Omental fat pad (tissue), 4 donors: ENCODE results near the gene RBP5. TPM values are rescaled to one million over a fixed set of nuclear protein-coding genes. Genes with fewer than 3 reads are reported as not detected.
A peak's percentile ranks its signal among the peaks of the same experiment; 100 is the strongest.

ENCODE experiments used
- ATAC-seq: fragments of 150-250 bp; one replicate; pipeline ENCODE4 v1.9.1; 2016; ENCODE audit warnings: mild to moderate bottlenecking, moderate library complexity; ENCODE audit not compliant: low FRiP score
- DNase-seq: peaks from one replicate; pipeline ENCODE4 v3.0.0-alpha.2; 2019; ENCODE audit warnings: low spot score
- total RNA-seq, 4 donors: library from RNA; depleted of rRNA; stranded (reverse); fragments of >200 nt; gene quantifications; one replicate each; pipeline ENCODE4 v1.1.0, GENCODE V29; 2016
- TF ChIP-seq, protein P1 (sequence below), 3 donors: fragments of 450-650 bp; IDR thresholded peaks; one replicate each; pipeline ENCODE4 v1.5.1; 2016 to 2017; ENCODE audit warnings: antibody characterized with exemption in 3 of 3, mild to moderate bottlenecking in 3 of 3, moderate library complexity in 2 of 3

Gene RBP5
- total RNA-seq, 4 donors from 2014 or later, result 1.0 to 3.0 (median 1.9) TPM

- DNase-seq (no peak), ATAC-seq (peak; percentile 91)
- TF ChIP-seq, protein P1, sequence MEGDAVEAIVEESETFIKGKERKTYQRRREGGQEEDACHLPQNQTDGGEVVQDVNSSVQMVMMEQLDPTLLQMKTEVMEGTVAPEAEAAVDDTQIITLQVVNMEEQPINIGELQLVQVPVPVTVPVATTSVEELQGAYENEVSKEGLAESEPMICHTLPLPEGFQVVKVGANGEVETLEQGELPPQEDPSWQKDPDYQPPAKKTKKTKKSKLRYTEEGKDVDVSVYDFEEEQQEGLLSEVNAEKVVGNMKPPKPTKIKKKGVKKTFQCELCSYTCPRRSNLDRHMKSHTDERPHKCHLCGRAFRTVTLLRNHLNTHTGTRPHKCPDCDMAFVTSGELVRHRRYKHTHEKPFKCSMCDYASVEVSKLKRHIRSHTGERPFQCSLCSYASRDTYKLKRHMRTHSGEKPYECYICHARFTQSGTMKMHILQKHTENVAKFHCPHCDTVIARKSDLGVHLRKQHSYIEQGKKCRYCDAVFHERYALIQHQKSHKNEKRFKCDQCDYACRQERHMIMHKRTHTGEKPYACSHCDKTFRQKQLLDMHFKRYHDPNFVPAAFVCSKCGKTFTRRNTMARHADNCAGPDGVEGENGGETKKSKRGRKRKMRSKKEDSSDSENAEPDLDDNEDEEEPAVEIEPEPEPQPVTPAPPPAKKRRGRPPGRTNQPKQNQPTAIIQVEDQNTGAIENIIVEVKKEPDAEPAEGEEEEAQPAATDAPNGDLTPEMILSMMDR (IDR thresholded peaks at IDR 0.05), result no peak
These were observed 33.1 kb upstream of the RBP5 start for GRCh38 chr12:7161811-7162210.

GRCh38 chr12:7161327-7161726 lies 32.6 kb upstream of the RBP5 start:
- ATAC-seq (no peak), DNase-seq (no peak)
- TF ChIP-seq, protein P1 (IDR thresholded peaks at IDR 0.05), result no peak

DNA sequence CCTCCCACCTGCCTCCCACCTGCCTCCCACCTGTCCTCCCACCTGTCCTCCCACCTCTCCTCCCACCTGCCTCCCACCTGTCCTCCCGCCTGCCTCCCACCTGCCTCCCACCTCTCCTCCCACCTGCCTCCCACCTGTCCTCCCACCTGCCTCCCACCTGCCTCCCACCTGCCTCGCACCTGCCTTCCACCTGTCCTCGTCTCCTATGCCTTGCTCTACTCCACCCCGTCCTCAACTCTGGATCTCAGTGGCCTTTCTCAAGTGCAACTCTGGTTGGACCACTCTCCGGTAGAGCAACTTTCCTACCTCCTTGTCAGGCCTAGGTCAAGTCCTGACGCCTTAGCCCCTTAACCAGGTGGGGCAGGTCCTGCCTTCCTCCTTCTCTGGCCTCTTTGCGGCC lies 31.5 kb upstream of the RBP5 start:
- ATAC-seq, result no peak
- no peak for DNase-seq
- TF ChIP-seq, protein P1 (IDR thresholded peaks at IDR 0.05), result no peak

DNA sequence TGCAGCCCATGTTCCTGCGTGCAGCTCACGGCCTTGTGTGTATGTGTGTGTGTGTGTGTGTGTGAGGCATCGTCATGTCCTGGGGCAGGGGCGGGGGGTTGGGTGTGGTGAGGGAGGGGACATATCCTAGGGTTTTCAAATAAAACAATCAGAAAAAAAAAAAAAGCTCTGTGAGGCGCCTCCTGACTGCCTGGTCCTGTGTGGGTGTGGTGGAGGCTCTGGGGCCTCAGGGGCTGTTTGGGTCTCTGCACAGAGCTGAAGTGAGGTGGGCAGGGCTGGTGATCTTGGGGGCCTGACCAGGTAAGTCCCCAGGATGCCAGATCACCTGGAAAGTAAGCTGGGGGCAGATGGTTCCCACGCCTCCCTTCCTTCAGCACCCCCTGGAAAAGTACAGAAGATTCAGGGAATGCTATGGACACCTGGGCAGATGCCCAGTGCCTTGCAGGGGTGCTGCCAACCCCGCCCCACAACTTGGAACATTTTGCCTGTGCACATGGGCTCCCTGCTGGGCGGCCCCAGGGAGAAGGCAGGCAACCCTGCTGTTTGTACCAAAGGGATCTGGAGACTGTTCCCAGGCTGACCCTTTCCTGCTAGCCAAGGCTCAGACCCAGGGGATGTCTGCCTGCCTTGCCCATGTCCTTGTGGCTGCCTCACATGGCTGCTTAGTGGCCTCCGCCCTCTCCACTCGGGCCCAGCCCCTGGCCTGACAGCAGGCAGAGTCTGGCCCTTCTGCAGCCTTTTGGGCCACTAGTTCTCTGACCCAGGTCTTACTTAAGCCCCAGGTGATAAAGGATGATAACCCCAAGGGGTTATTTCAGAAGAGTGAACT lies 30.3 kb upstream of the RBP5 start:
- TF ChIP-seq, protein P1 (IDR thresholded peaks at IDR 0.05), result no peak
- ATAC-seq (no peak), DNase-seq (no peak)

DNA sequence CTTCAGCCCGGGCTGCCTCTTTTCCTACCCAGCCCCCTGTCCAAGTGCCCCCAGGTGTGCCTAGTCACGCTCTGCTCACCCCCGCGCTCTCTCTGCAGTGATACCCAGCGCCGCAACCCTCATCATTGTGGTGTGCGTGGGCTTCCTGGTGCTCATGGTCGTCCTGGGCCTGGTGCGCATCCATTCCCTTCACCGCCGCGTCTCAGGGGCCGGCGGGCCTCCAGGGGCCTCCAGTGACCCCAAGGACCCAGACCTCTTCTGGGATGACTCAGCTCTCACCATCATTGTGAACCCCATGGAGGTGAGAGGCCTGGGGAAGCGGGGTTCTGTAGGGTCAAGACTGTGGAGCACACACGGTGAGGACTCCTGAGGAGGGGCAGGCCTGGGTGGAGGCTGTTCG lies 28.7 kb upstream of the RBP5 start:
- no peak for ATAC-seq
- TF ChIP-seq, protein P1 (IDR thresholded peaks at IDR 0.05), result no peak
- DNase-seq, result no peak

DNA sequence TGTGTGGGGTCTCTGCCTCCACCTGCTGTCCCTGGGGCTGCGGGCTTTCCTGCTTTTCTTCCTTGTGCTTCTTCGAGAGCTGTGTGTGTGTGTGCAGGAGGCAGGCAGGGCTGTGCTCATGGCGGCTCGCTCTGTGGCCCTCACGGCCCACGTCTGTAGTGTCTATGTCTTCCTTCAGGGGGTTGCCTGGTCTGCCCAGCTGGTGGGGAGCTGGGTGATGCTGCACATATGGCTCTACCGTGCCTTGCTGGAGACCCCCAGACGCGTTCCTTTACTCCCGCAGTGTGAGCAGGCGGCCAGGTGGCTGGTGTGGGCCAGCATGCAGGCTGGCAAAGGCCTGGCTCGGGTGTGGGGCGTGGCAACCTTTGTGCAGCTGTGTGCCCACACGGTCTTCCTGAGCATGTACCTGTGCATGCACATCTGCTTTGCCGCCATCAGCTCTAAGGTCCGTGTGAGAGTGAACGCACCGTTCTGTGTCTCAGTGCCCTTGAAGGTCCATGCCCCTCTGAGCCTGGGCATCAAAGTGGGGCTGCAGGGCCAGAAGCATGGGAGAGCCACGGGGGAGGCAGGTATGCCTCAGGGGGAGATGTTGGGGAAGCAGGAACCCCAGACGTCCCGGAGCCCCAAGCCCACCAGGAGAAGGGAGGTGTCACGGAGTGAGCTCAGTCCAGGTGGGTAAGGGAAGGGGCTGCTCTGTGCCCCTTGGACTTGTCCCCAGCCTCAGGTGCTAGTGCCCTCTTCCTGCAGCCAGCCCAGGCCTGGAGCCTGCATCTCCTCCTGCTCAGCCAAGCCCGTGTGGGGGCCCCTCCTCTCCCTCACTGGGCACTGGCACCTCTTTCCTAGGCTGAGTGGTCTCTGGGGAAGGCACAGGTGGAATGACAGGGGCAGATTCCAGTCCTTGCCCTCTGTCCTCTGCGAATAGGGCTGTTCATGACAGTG lies 27.8 kb upstream of the RBP5 start:
- TF ChIP-seq, protein P1 (IDR thresholded peaks at IDR 0.05), result no peak
- DNase-seq, result no peak
- ATAC-seq, result no peak
